Mesenchymal stem cell (in vitro differentiated cells and primary cell): Measurements from ENCODE around the gene DDX41.
A peak's percentile ranks its signal among the peaks of the same experiment; 100 is the strongest.

ENCODE experiments used
- DNase-seq: peaks from one replicate; pipeline ENCODE4 v3.0.0-alpha.2; 2013
- H2AFZ ChIP-seq: one replicate; pipeline ENCODE4 v1.6.1; 2013; ENCODE audit warnings: low read depth, mild to moderate bottlenecking, control low read depth, inconsistent platforms, low read length, moderate library complexity
- H2AK5ac ChIP-seq: 2 replicates; pipeline ENCODE4 v1.6.1; 2013; ENCODE audit warnings: low read length, moderate library complexity, mild to moderate bottlenecking, inconsistent platforms; ENCODE audit not compliant: severe bottlenecking
- H2BK120ac ChIP-seq: one replicate; pipeline ENCODE4 v1.6.1; 2013; ENCODE audit warnings: low read depth, mild to moderate bottlenecking, inconsistent platforms, low read length, moderate library complexity
- H2BK12ac ChIP-seq, 2 experiments: one replicate each; pipeline ENCODE4 v1.6.1; 2013; ENCODE audit warnings: inconsistent platforms in 2 of 2, low read length in 2 of 2, mild to moderate bottlenecking in 2 of 2, moderate library complexity in 2 of 2, control low read depth in 1 of 2
- H2BK15ac ChIP-seq: one replicate; pipeline ENCODE4 v1.6.1; 2013; ENCODE audit warnings: mild to moderate bottlenecking, low read depth, inconsistent platforms; ENCODE audit not compliant: poor library complexity, severe bottlenecking
- H2BK5ac ChIP-seq: 2 replicates; pipeline ENCODE4 v1.6.1; 2013; ENCODE audit warnings: low read depth, mild to moderate bottlenecking, low read length, control low read depth, inconsistent platforms; ENCODE audit not compliant: poor library complexity, severe bottlenecking
- H3K14ac ChIP-seq, 2 experiments: one replicate each; pipeline ENCODE4 v1.6.1; 2013; ENCODE audit warnings: inconsistent platforms in 2 of 2, low read length in 2 of 2, control low read depth in 1 of 2, mild to moderate bottlenecking in 1 of 2, moderate library complexity in 1 of 2
- H3K18ac ChIP-seq, 2 experiments: one replicate each; pipeline ENCODE4 v1.6.1; 2013; ENCODE audit warnings: inconsistent platforms in 2 of 2, low read length in 2 of 2, control low read depth in 1 of 2, low read depth in 1 of 2, mild to moderate bottlenecking in 1 of 2
- H3K23ac ChIP-seq, 2 experiments: one replicate each; pipeline ENCODE4 v1.6.1; 2013; ENCODE audit warnings: inconsistent platforms in 2 of 2, low read length in 2 of 2, mild to moderate bottlenecking in 2 of 2, moderate library complexity in 2 of 2, control low read depth in 1 of 2
- H3K27ac ChIP-seq: 2 replicates; pipeline ENCODE4 v1.5.1; 2013; ENCODE audit warnings: mild to moderate bottlenecking, moderate library complexity, low read length, control low read depth, inconsistent platforms; ENCODE audit not compliant: poor library complexity, severe bottlenecking
- H3K27me3 ChIP-seq, 2 experiments: 2 replicates each; pipeline versions ENCODE4 v1.6.1 to v1.7.0; 2013; ENCODE audit warnings: low read length in 2 of 2, mild to moderate bottlenecking in 2 of 2, moderate library complexity in 2 of 2, control low read depth in 1 of 2, inconsistent platforms in 1 of 2; ENCODE audit not compliant: control insufficient read depth in 1 of 2, insufficient read depth in 1 of 2
- H3K36me3 ChIP-seq, 2 experiments: 2 replicates each; pipeline versions ENCODE4 v1.6.1 to v1.7.0; 2013; ENCODE audit warnings: low read length in 2 of 2, control low read depth in 1 of 2, inconsistent platforms in 1 of 2, low read depth in 1 of 2, mild to moderate bottlenecking in 1 of 2; ENCODE audit not compliant: insufficient read depth in 2 of 2, control insufficient read depth in 1 of 2
- H3K4ac ChIP-seq, 2 experiments: one replicate each; pipeline ENCODE4 v1.6.1; 2013; ENCODE audit warnings: inconsistent platforms in 2 of 2, low read length in 2 of 2, mild to moderate bottlenecking in 2 of 2, moderate library complexity in 2 of 2, control low read depth in 1 of 2, low read depth in 1 of 2
- H3K4me1 ChIP-seq: 2 replicates; pipeline ENCODE4 v1.6.1; 2013; ENCODE audit warnings: low read depth, low read length, control low read depth; ENCODE audit not compliant: control insufficient read depth, insufficient read depth
- H3K4me2 ChIP-seq: 2 replicates; pipeline ENCODE4 v1.6.1; 2013; ENCODE audit warnings: low read length, mild to moderate bottlenecking, inconsistent platforms; ENCODE audit not compliant: poor library complexity, severe bottlenecking
- H3K4me3 ChIP-seq, 2 experiments: 2 replicates each; pipeline versions ENCODE4 v1.5.1 to v1.7.0; 2013; ENCODE audit warnings: low read length in 2 of 2, mild to moderate bottlenecking in 2 of 2, control low read depth in 1 of 2, low read depth in 1 of 2; ENCODE audit not compliant: insufficient read depth in 1 of 2
- H3K79me1 ChIP-seq: replicated peaks from 2 replicates; pipeline ENCODE4 v1.6.1; 2013; ENCODE audit warnings: mild to moderate bottlenecking, control low read depth, low read length, inconsistent platforms; ENCODE audit not compliant: poor library complexity, severe bottlenecking
- H3K9ac ChIP-seq: 2 replicates; pipeline ENCODE4 v1.7.0; 2013; ENCODE audit warnings: mild to moderate bottlenecking, low read length, moderate library complexity
- H3K9me3 ChIP-seq: 2 replicates; pipeline ENCODE4 v1.7.0; 2013; ENCODE audit warnings: mild to moderate bottlenecking, low read length; ENCODE audit not compliant: control insufficient read depth
- H4K8ac ChIP-seq: one replicate; pipeline ENCODE4 v1.6.1; 2013; ENCODE audit warnings: inconsistent platforms, mild to moderate bottlenecking, low read length, moderate library complexity
- H4K91ac ChIP-seq: one replicate; pipeline ENCODE4 v1.6.1; 2013; ENCODE audit warnings: mild to moderate bottlenecking, low read length, inconsistent platforms
- WGBS: methylation state at CpG from one replicate; pipeline ENCODE4 v1.1.7; 2013; ENCODE audit warnings: mixed read lengths; 5-methylcytosine and 5-hydroxymethylcytosine counted together

DDX41 gene

DNA sequence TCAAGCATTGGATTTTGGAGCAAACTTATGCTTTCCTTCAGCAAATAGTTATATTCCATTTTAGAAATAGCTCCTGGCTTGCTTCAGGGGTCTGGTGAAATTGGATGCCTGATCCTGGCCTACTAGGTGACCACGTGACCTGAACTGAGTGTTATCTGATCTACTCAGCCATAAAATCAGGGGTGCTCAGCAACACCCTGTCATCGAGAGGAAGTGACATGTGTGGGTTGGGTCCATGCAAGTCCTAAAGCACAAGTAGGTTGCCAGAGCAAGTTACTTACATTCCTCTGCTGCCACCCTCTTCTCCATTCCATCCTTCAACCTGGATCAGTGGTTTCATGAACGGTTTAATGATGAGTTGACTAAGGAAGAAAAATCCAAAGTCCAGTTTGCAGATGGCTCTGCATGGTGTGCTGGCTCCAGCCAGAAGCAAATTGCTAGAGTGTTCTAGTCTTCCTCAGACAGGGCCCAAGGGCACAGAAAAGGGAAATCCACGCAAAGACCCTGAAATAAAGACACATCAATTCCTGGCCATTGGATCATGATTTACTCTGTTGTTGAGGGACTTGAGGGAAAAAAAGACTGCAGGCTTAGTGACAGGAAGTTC lies 40.4 kb upstream of the DDX41 start:
- Histone ChIP-seq H2BK5ac (no peak overlapping the region), H3K4me2 (no peak overlapping the region), H2BK120ac (no peak overlapping the region), H2BK12ac (no peak overlapping the region), H3K27me3 (no peaks in the 10 kb centered on the region), H2AK5ac (no peak overlapping the region), H4K8ac (no peak overlapping the region), H3K18ac (no peak overlapping the region), H2AFZ (no peak overlapping the region), H2BK15ac (no peak overlapping the region), H3K4ac (no peak overlapping the region), H3K9ac (no peak overlapping the region), H3K4me3 (no peak overlapping the region), H4K91ac (no peak overlapping the region), H3K23ac (no peak overlapping the region), H3K9me3 (no peaks in the 10 kb centered on the region), H3K36me3 (peaks cover 3 to 4% of the 10 kb centered on the region in 2 experiments), H3K27ac (no peak overlapping the region), H3K79me1 (peaks cover 3% of the 10 kb centered on the region), H3K4me1 (peaks cover 14% of the 10 kb centered on the region), H3K14ac (no peak overlapping the region)
- 51% methylated on average over 4 of the region's 4 CpGs for WGBS
- DNase-seq: no peak

DNA sequence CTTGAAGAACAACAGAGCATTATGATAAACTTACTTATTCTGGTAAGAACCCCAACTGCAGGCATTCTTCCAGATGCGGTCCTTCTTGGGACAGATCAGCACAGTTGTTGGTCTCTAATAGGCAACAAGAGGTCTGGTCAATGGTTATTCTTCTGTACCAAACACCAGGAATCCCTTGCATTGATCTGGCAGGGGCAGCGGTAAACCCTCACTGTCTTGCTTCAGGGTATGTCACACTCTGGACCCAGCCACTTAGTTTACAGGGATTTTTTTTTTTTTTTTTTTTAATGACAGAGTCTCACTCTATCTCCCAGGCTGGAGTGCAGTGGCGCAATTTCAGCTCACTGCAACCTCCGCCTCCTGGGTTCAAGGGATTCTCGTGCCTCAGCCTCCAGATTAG lies 38.9 kb upstream of the DDX41 start:
- H3K18ac ChIP-seq: no peak overlapping the region
- no peaks in the 10 kb centered on the region for H3K9me3 ChIP-seq
- no peak overlapping the region for H2AK5ac ChIP-seq
- H2BK12ac ChIP-seq: no peak overlapping the region
- H3K27ac ChIP-seq: no peak overlapping the region
- no peak for DNase-seq
- no peak overlapping the region for H4K91ac ChIP-seq
- peaks cover 16% of the 10 kb centered on the region for H3K4me1 ChIP-seq
- H3K4me2 ChIP-seq: no peak overlapping the region
- H3K23ac ChIP-seq: no peak overlapping the region
- no peaks in the 10 kb centered on the region for H3K27me3 ChIP-seq
- no peak overlapping the region for H3K9ac ChIP-seq
- no peak overlapping the region for H3K14ac ChIP-seq
- H2AFZ ChIP-seq: no peak overlapping the region
- no peak overlapping the region for H3K4me3 ChIP-seq
- no peak overlapping the region for H2BK15ac ChIP-seq
- H2BK5ac ChIP-seq: no peak overlapping the region
- no peak overlapping the region for H3K4ac ChIP-seq
- H2BK120ac ChIP-seq: no peak overlapping the region
- H3K36me3 ChIP-seq: peaks cover 6 to 18% of the 10 kb centered on the region in 2 experiments
- peaks cover 7% of the 10 kb centered on the region for H3K79me1 ChIP-seq
- H4K8ac ChIP-seq: no peak overlapping the region
- 96% methylated on average over 5 of the region's 5 CpGs for WGBS

DNA sequence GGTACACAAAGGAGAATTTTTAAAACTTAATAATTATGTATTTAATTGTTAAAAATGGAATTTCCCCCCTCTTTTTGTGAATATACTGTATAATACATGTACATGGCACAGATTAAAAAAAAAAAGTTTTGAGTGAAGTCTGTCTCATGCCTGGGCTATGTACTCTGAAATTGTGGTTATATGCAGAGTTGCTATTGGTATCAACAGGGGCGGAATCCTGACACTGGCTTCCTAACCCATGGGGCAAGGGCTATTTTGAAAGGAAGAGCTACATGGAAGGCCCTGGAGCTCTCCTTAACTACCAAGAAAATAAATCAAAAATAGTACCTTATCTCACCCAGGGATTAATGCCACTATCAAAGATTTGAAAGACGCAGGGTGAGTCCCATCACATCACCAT lies 38.5 kb upstream of the DDX41 start:
- WGBS: 100% methylated on average over 2 of the region's 2 CpGs
- H3K4me1 ChIP-seq: peaks cover 16% of the 10 kb centered on the region

DNA sequence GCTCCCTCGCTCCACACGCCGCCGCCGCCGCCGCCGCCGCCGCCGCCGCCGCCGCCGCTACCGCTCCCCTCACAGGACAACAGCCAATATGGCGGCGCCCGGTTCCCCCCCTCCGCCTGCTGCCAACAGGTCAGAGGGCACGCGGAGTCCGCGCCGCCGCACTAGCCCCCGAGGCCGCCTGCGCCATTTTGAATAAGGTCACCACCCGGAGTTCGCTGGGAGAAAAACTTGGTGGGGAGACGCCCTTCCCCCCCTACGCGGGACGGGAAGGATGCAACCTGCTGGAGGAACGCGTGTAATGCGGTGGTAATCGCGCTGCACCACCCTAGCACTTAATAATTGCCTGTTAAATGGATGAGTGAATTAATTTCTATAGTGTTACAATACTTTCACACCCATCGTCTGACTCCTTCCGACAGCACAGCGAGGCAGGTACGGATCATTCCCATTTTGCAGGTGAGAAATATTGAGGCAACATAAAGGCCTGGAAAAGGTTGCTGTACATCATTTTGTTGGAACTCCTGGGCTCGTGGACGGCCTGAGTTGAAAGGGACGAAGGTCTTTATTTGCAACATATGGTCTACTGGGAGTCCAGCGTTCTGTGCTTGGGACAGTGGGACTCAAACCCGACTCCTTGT lies 37.8 kb upstream of the DDX41 start, which contains the start of gene FAM193B:
Gene FAM193B, minus strand, starts transcription at position 90 of the 638 bp plus-strand sequence. CDS start 105 bp downstream, outside the sequence.
- DNase-seq: peak; percentile 92
- Histone ChIP-seq H3K4me2 (peak within 1 kb of the TSS; percentile 98), H4K8ac (peak within 1 kb of the TSS; percentile 92), H3K23ac (peak within 1 kb of the TSS in 1 of 2 experiments; percentile 85), H2BK15ac (peak within 1 kb of the TSS; percentile 67), H3K4me1 (peaks cover 16% of the 10 kb centered on the region), H3K9me3 (no peaks in the 10 kb centered on the region), H3K9ac (peak within 1 kb of the TSS; percentile 88), H3K36me3 (peaks cover 9 to 23% of the 10 kb centered on the region in 2 experiments), H2BK12ac (no peak within 1 kb of the TSS), H2AK5ac (no peak within 1 kb of the TSS), H3K27ac (peak within 1 kb of the TSS; percentile 53), H3K4ac (peak within 1 kb of the TSS; percentile 77 to 79), H3K27me3 (no peaks in the 10 kb centered on the region), H3K14ac (peak within 1 kb of the TSS; percentile 94 to 96), H2AFZ (peak within 1 kb of the TSS; percentile 89), H2BK120ac (peak within 1 kb of the TSS; percentile 94), H3K79me1 (peaks cover 13% of the 10 kb centered on the region), H3K18ac (peak within 1 kb of the TSS; percentile 34 to 93), H4K91ac (peak within 1 kb of the TSS; percentile 62), H2BK5ac (peak within 1 kb of the TSS; percentile 49), H3K4me3 (peak within 1 kb of the TSS; percentile 94 to 97)
- 28% methylated on average over 22 of the region's 49 CpGs for WGBS

More for the DNA sequence above, 38.5 kb upstream of the DDX41 start:
- peaks cover 9 to 22% of the 10 kb centered on the region in 2 experiments for H3K36me3 ChIP-seq
- no peak overlapping the region for H2AK5ac ChIP-seq
- no peak overlapping the region for H2AFZ ChIP-seq
- no peak overlapping the region for H2BK15ac ChIP-seq
- no peaks in the 10 kb centered on the region for H3K27me3 ChIP-seq
- no peak overlapping the region for H2BK120ac ChIP-seq
- H3K79me1 ChIP-seq: peaks cover 11% of the 10 kb centered on the region
- H3K9me3 ChIP-seq: no peaks in the 10 kb centered on the region
- no peak overlapping the region for H2BK5ac ChIP-seq
- H3K23ac ChIP-seq: no peak overlapping the region
- H3K4ac ChIP-seq: no peak overlapping the region
- H4K91ac ChIP-seq: no peak overlapping the region
- H3K27ac ChIP-seq: no peak overlapping the region
- no peak overlapping the region for H3K4me2 ChIP-seq
- no peak overlapping the region for H3K14ac ChIP-seq
- no peak overlapping the region for H3K18ac ChIP-seq
- peak overlapping the region in 1 of 2 experiments; percentile 97 for H3K4me3 ChIP-seq
- DNase-seq: no peak
- no peak overlapping the region for H2BK12ac ChIP-seq
- H4K8ac ChIP-seq: no peak overlapping the region
- H3K9ac ChIP-seq: peak overlapping the region; percentile 82
